Hindlimb muscle (tissue), 1 donor: ENCODE data around the gene SETX. TPM values are rescaled to one million over a fixed set of nuclear protein-coding genes. Genes with fewer than 3 reads are reported as not detected.
"Not testable (repeated sequence)": the region's sequence is repeated elsewhere in the genome, so short reads cannot be mapped to it uniquely, and the experiment has no call there.

Experiments
- DNase-seq: peaks from one replicate; pipeline ENCODE4 v3.0.0-alpha.2; 2013
- polyA plus RNA-seq: library from polyadenylated mRNA; unstranded; fragments of 120-200 nt; gene quantifications from one replicate; pipeline ENCODE4 v1.2.1, GENCODE V29; 2013; ENCODE audit not compliant: insufficient read length

SETX gene
- polyA plus RNA-seq, 1 donor, result 28.5 TPM

GRCh38 chr9:132287256-132287760 lies 67.5 kb downstream of the SETX start:
- no peak for DNase-seq

GRCh38 chr9:132283863-132284262 lies 70.9 kb downstream of the SETX start:
- no peak for DNase-seq

- no peak for DNase-seq
Measured at GRCh38 chr9:132283165-132283564, 71.6 kb downstream of the SETX start.

- no peak for DNase-seq
Measured at GRCh38 chr9:132274861-132275260, 79.9 kb downstream of the SETX start.

GRCh38 chr9:132269704-132270516 lies 84.9 kb downstream of the SETX start:
- not testable (repeated sequence) for DNase-seq

- peak; percentile 63 for DNase-seq
Measured at GRCh38 chr9:132268725-132269352, 85.9 kb downstream of the SETX start.

GRCh38 chr9:132267660-132268059 lies 87.1 kb downstream of the SETX start:
- no peak for DNase-seq

- DNase-seq, result no peak
Measured at GRCh38 chr9:132266017-132266416, 88.8 kb downstream of the SETX start.

- no peak for DNase-seq
Measured at GRCh38 chr9:132260846-132261245, 93.9 kb downstream of the SETX start.

- no peak for DNase-seq
Measured at GRCh38 chr9:132250324-132251262, 104.2 kb downstream of the SETX start.

GRCh38 chr9:132249690-132250089 lies 105.1 kb downstream of the SETX start:
- DNase-seq, result no peak

- DNase-seq, result no peak
Measured at GRCh38 chr9:132249123-132249522, 105.7 kb downstream of the SETX start.

- no peak for DNase-seq
Measured at GRCh38 chr9:132247942-132248341, 106.8 kb downstream of the SETX start.

- DNase-seq, result no peak
Measured at GRCh38 chr9:132245465-132245864, 109.3 kb downstream of the SETX start.

- DNase-seq, result no peak
Measured at GRCh38 chr9:132244582-132245455, 110.0 kb downstream of the SETX start.

GRCh38 chr9:132243156-132244074 lies 111.4 kb downstream of the SETX start:
- DNase-seq, result no peak

GRCh38 chr9:132242621-132243155 lies 112.1 kb downstream of the SETX start:
- DNase-seq, result no peak

- peak; percentile 48 for DNase-seq
Measured at GRCh38 chr9:132241840-132242620, 112.8 kb downstream of the SETX start.

- no peak for DNase-seq
Measured at GRCh38 chr9:132241483-132241839, 113.3 kb downstream of the SETX start.
